ENCODE results near the gene SNX5. TPM values are rescaled to one million over a fixed set of nuclear protein-coding genes. Genes with fewer than 3 reads are reported as not detected.

Gene SNX5
- total and polyA plus RNA-seq, 10 of the 15 experiments (the other 5 are each of a cell fraction or from before 2014, with no cell fraction given): 92.9 to 316 (median 245) TPM

GRCh38 chr20:17969884-17970409 lies 1.4 kb upstream of the SNX5 start (continued):
- peak; percentile 52; the same call in 1 of the 2 replicates for TF ChIP-seq ZNF687 (IDR thresholded peaks at IDR 0.05)
- TF ChIP-seq IRF5 (IDR thresholded peaks at IDR 0.05; ENCODE audit: borderline replicate concordance): no peak
- TF ChIP-seq SIN3A (IDR thresholded peaks at IDR 0.05; ENCODE audit: low read depth, low read length): peak; percentile 46; the same call in 1 of the 2 replicates
- TF ChIP-seq POLR2AphosphoS5 (IDR thresholded peaks at IDR 0.05; ENCODE audit: low read length): peak; percentile 84
- TF ChIP-seq POLR2A (IDR thresholded peaks at IDR 0.05; ENCODE audit: low read depth, low read length): peak; percentile 75
- TF ChIP-seq, protein P1, sequence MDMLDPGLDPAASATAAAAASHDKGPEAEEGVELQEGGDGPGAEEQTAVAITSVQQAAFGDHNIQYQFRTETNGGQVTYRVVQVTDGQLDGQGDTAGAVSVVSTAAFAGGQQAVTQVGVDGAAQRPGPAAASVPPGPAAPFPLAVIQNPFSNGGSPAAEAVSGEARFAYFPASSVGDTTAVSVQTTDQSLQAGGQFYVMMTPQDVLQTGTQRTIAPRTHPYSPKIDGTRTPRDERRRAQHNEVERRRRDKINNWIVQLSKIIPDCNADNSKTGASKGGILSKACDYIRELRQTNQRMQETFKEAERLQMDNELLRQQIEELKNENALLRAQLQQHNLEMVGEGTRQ (IDR thresholded peaks at IDR 0.05; ENCODE audit: borderline replicate concordance, low read depth, low read length): peak; percentile 33; the same call in 1 of the 2 replicates
- no peak for TF ChIP-seq E4F1 (IDR thresholded peaks at IDR 0.05; ENCODE audit: borderline replicate concordance, partially characterized antibody)
- TF ChIP-seq MXI1 (IDR thresholded peaks at IDR 0.05; ENCODE audit: low read depth, low read length): peak; percentile 74; the same call in 1 of the 2 replicates
- peak; percentile 78 for TF ChIP-seq NKRF (conservative IDR thresholded peaks at IDR 0.05)
- TF ChIP-seq ZBTB40 (IDR thresholded peaks at IDR 0.05; ENCODE audit: borderline replicate concordance): peak; percentile 46; the same call in 1 of the 2 replicates
- peak; percentile 20; the same call in 1 of the 2 replicates for TF ChIP-seq JUNB (IDR thresholded peaks at IDR 0.05)
- TF ChIP-seq POLR2AphosphoS2 (IDR thresholded peaks at IDR 0.05; ENCODE audit: low read depth, low read length): peak; percentile 56; the same call in 1 of the 2 replicates
- TF ChIP-seq SMAD5 (IDR thresholded peaks at IDR 0.05; ENCODE audit: low read depth): peak; percentile 82
- TF ChIP-seq RFX5 (IDR thresholded peaks at IDR 0.05; ENCODE audit: low read depth, low read length): no peak
